Measurements from ENCODE around the gene SVBP. TPM values are rescaled to one million over a fixed set of nuclear protein-coding genes. Genes with fewer than 3 reads are reported as not detected.
A peak's percentile ranks its signal among the peaks of the same experiment; 100 is the strongest.

SVBP gene
- total RNA-seq, 1 donor from 2014 or later: 10.9 TPM

GRCh38 chr1:42853116-42853884 lies 36.1 kb upstream of the SVBP start:
- no peak for DNase-seq
- H3K4me3 ChIP-seq: no peak overlapping the region
- peaks cover 10% of the 10 kb centered on the region for H3K4me1 ChIP-seq
- H3K36me3 ChIP-seq: peaks cover 33% of the 10 kb centered on the region
- H3K27ac ChIP-seq (replicated peaks): peak overlapping the region; percentile 18
- intact Hi-C loops (cut with micrococcal nuclease): no loop called here
- H3K9me3 ChIP-seq (replicated peaks): peaks cover 19% of the 10 kb centered on the region
- no peak for TF ChIP-seq CTCF (IDR thresholded peaks at IDR 0.05; ENCODE audit: borderline replicate concordance)
- H3K27me3 ChIP-seq (ENCODE audit: low read depth): no peaks in the 10 kb centered on the region

GRCh38 chr1:42852608-42852980 lies 35.4 kb upstream of the SVBP start:
- no peak overlapping the region for H3K4me3 ChIP-seq
- H3K27ac ChIP-seq (replicated peaks): peak overlapping the region; percentile 18
- no peaks in the 10 kb centered on the region for H3K27me3 ChIP-seq (ENCODE audit: low read depth)
- H3K36me3 ChIP-seq: peaks cover 33% of the 10 kb centered on the region
- no peak for TF ChIP-seq CTCF (IDR thresholded peaks at IDR 0.05; ENCODE audit: borderline replicate concordance)
- intact Hi-C loops (cut with micrococcal nuclease): no loop called here
- H3K9me3 ChIP-seq (replicated peaks): peaks cover 19% of the 10 kb centered on the region
- DNase-seq: no peak
- H3K4me1 ChIP-seq: peaks cover 17% of the 10 kb centered on the region

GRCh38 chr1:42851960-42852607 lies 34.9 kb upstream of the SVBP start:
- peaks cover 22% of the 10 kb centered on the region for H3K4me1 ChIP-seq
- DNase-seq: no peak
- H3K27ac ChIP-seq (replicated peaks): no peak overlapping the region
- intact Hi-C loops (cut with micrococcal nuclease): no loop called here
- no peaks in the 10 kb centered on the region for H3K27me3 ChIP-seq (ENCODE audit: low read depth)
- H3K4me3 ChIP-seq: no peak overlapping the region
- no peak for TF ChIP-seq CTCF (IDR thresholded peaks at IDR 0.05; ENCODE audit: borderline replicate concordance)
- H3K9me3 ChIP-seq (replicated peaks): peaks cover 19% of the 10 kb centered on the region
- peaks cover 33% of the 10 kb centered on the region for H3K36me3 ChIP-seq

GRCh38 chr1:42851420-42851819 lies 34.2 kb upstream of the SVBP start:
- H3K4me1 ChIP-seq: peaks cover 28% of the 10 kb centered on the region
- intact Hi-C loops (cut with micrococcal nuclease): no loop called here
- no peak for TF ChIP-seq CTCF (IDR thresholded peaks at IDR 0.05; ENCODE audit: borderline replicate concordance)
- no peak for DNase-seq
- peaks cover 33% of the 10 kb centered on the region for H3K36me3 ChIP-seq
- peaks cover 19% of the 10 kb centered on the region for H3K9me3 ChIP-seq (replicated peaks)
- H3K4me3 ChIP-seq: no peak overlapping the region
- no peak overlapping the region for H3K27ac ChIP-seq (replicated peaks)
- H3K27me3 ChIP-seq (ENCODE audit: low read depth): no peaks in the 10 kb centered on the region

- TF ChIP-seq CTCF (IDR thresholded peaks at IDR 0.05; ENCODE audit: borderline replicate concordance): no peak
- H3K4me3 ChIP-seq: no peak overlapping the region
- DNase-seq: no peak
- peaks cover 39% of the 10 kb centered on the region for H3K4me1 ChIP-seq
- intact Hi-C loops (cut with micrococcal nuclease): loop anchor here (5.0 kb wide), 1 partner anchor 83 kb away; the partner anchor contains the start of genes C1orf50 and P3H1
- peaks cover 33% of the 10 kb centered on the region for H3K36me3 ChIP-seq
- H3K27me3 ChIP-seq (ENCODE audit: low read depth): no peaks in the 10 kb centered on the region
- peaks cover 19% of the 10 kb centered on the region for H3K9me3 ChIP-seq (replicated peaks)
- no peak overlapping the region for H3K27ac ChIP-seq (replicated peaks)
Measured at GRCh38 chr1:42849944-42850343, 32.7 kb upstream of the SVBP start.
